ENCODE results near the gene HIGD1A. TPM values are rescaled to one million over a fixed set of nuclear protein-coding genes. Genes with fewer than 3 reads are reported as not detected.

Gene HIGD1A
- total and polyA plus RNA-seq, 2 of the 4 experiments (the other 2 are of a cell fraction) = 86.6 to 137 TPM

DNA sequence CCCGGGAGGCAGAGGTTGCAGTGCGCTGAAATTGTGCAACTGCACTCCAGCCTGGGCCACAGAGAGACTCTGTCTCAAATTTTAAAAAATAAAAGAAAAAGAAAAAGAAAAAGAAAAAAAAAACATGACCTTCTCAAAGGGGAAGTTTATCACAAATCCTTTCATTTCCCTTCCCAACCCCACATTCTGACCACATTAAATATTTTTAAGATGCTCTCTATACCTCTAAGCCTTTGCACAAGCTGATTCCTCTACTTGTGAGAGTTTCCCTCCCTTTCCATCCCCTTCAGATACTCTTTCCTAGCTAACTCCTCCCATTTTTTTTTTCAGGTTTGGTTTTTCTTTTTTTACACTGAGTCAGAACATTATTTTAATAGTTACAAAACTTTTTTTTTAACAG is 4.0 kb downstream of the HIGD1A start:
- dilution Hi-C loops (cut with HindIII; ENCODE audit: low sequenced_read_pairs, unreplicated experiment) (no loop called here), intact Hi-C loops (cut with micrococcal nuclease) (no loop called here), in situ Hi-C loops (cut with MboI; ENCODE audit: low sequenced_read_pairs) (no loop called here)
- H3K23ac ChIP-seq (ENCODE audit: low read depth, low read length) = no peak overlapping the region
- H3K9me1 ChIP-seq (ENCODE audit: insufficient read depth, low read length) = peaks cover 3% of the 10 kb centered on the region
- H3K9me3 ChIP-seq (ENCODE audit: control insufficient read depth, insufficient read depth, low read length) = no peaks in the 10 kb centered on the region
- ChIA-PET POLR2A (ENCODE audit: unreplicated experiment) (no interaction called here), CTCF (interaction anchor here (0.7 to 1.1 kb wide), 4 partner anchors 15 to 1540 kb away, joined by 3 read pairs; no protein-coding TSS in a partner anchor)
- TF ChIP-seq NFE2L2 (IDR thresholded peaks at IDR 0.05; ENCODE audit: low read depth, low read length) (no peak), MXI1 (IDR thresholded peaks at IDR 0.05; ENCODE audit: borderline replicate concordance, low read depth, low read length) (no peak), MAZ (IDR thresholded peaks at IDR 0.05; ENCODE audit: borderline replicate concordance, low read depth, low read length) (no peak), CHD1 (IDR thresholded peaks at IDR 0.05; ENCODE audit: low read depth, low read length) (no peak)
- TF ChIP-seq, protein P1, sequence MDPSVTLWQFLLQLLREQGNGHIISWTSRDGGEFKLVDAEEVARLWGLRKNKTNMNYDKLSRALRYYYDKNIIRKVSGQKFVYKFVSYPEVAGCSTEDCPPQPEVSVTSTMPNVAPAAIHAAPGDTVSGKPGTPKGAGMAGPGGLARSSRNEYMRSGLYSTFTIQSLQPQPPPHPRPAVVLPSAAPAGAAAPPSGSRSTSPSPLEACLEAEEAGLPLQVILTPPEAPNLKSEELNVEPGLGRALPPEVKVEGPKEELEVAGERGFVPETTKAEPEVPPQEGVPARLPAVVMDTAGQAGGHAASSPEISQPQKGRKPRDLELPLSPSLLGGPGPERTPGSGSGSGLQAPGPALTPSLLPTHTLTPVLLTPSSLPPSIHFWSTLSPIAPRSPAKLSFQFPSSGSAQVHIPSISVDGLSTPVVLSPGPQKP (IDR thresholded peaks at IDR 0.05; ENCODE audit: borderline replicate concordance, low read depth, low read length) = no peak
- no peaks in the 10 kb centered on the region for H3K27me3 ChIP-seq (ENCODE audit: control insufficient read depth, insufficient read depth, low read length)
- peaks cover 22% of the 10 kb centered on the region for H4K20me1 ChIP-seq (ENCODE audit: insufficient read depth, low read length)
- H2AK5ac ChIP-seq (ENCODE audit: low read depth, low read length) = no peak overlapping the region
- peaks cover 21 to 49% of the 10 kb centered on the region in 2 experiments for H3K79me1 ChIP-seq (ENCODE audit: low read depth in 1 of 2, low read length in 2 of 2)
- H4K91ac ChIP-seq (ENCODE audit: insufficient read depth, low read depth, low read length) = no peak overlapping the region
- H3K4me1 ChIP-seq (ENCODE audit: control insufficient read depth, insufficient read depth, low read length) = peaks cover 2% of the 10 kb centered on the region; the same call in 1 of the 2 replicates
- no peak overlapping the region for H4K5ac ChIP-seq (ENCODE audit: low read depth, low read length)
- no peak overlapping the region for H2BK15ac ChIP-seq (ENCODE audit: low read depth, low read length)
- WGBS, 2 experiments (ENCODE audit: extremely low coverage in 2 of 2, insufficient read length in 1 of 2) = no CpG with 5 or more reads among the region's 2 CpGs
- H2AK9ac ChIP-seq (replicated peaks; ENCODE audit: low read depth, low read length, poor library complexity) = no peak overlapping the region
- ATAC-seq (ENCODE audit: low read depth) (no peak), DNase-seq (no peak)
- no TSS peak for BruUV-seq (replicated peaks)
- H3K14ac ChIP-seq (replicated peaks; ENCODE audit: low read depth, low read length) = no peak overlapping the region
- no peak overlapping the region for H2BK120ac ChIP-seq (ENCODE audit: low read depth, low read length)
- no peak overlapping the region for H2AFZ ChIP-seq (replicated peaks; ENCODE audit: low read length, poor library complexity)
- no peak overlapping the region for H3K9ac ChIP-seq (ENCODE audit: low read depth, low read length)
- H3K4ac ChIP-seq (ENCODE audit: low read depth, low read length) = no peak overlapping the region
- no peak overlapping the region for H3K18ac ChIP-seq (ENCODE audit: low read depth, low read length)
- H3K4me3 ChIP-seq (ENCODE audit: insufficient read depth, low read depth, low read length) = no peak overlapping the region
- no peak overlapping the region for H3K56ac ChIP-seq (ENCODE audit: extremely low read depth, insufficient read depth, low read length)
- no peak overlapping the region for H2BK20ac ChIP-seq (ENCODE audit: low read depth, low read length)
- H2BK5ac ChIP-seq (ENCODE audit: low read depth, low read length, poor library complexity, severe bottlenecking) = no peak overlapping the region
- no peak overlapping the region for H3K4me2 ChIP-seq (ENCODE audit: low read depth, low read length)
- no peak overlapping the region for H3K27ac ChIP-seq (ENCODE audit: insufficient read depth, low read length)
- 0 out of 2 replicates have a peak, but pooled peaks cover 1% of the 10 kb centered on the region for H3K36me3 ChIP-seq (ENCODE audit: control insufficient read depth, insufficient read depth, low read length)
- H4K8ac ChIP-seq (ENCODE audit: low read depth in 2 of 2, low read length in 2 of 2) = no peak overlapping the region

Data from IMR-90 (cell line).